ENCODE results near the gene VWA5B2. TPM values are rescaled to one million over a fixed set of nuclear protein-coding genes. Genes with fewer than 3 reads are reported as not detected.

The VWA5B2 gene
- total RNA-seq, 4 donors from 2014 or later, result 0.21 to 1.8 (median 0.22) TPM; not detected in 1

DNA sequence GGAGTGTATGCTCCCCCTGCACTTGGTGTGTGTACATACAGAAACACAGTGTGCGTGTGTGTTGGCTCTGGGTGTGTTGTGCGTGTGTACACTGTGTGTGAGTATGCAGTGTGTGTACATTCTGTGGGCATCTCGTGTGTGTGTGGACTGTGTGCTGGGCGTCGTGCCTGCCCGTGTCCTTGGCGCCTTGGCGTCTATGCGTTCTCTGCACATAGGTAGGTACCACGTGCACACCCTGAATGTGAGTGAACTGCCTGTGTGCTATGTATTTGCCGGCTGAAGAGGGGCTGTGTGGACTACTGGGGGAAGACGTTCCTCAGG lies 46.0 kb downstream of the VWA5B2 start:
- TF ChIP-seq, protein P1, sequence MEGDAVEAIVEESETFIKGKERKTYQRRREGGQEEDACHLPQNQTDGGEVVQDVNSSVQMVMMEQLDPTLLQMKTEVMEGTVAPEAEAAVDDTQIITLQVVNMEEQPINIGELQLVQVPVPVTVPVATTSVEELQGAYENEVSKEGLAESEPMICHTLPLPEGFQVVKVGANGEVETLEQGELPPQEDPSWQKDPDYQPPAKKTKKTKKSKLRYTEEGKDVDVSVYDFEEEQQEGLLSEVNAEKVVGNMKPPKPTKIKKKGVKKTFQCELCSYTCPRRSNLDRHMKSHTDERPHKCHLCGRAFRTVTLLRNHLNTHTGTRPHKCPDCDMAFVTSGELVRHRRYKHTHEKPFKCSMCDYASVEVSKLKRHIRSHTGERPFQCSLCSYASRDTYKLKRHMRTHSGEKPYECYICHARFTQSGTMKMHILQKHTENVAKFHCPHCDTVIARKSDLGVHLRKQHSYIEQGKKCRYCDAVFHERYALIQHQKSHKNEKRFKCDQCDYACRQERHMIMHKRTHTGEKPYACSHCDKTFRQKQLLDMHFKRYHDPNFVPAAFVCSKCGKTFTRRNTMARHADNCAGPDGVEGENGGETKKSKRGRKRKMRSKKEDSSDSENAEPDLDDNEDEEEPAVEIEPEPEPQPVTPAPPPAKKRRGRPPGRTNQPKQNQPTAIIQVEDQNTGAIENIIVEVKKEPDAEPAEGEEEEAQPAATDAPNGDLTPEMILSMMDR (IDR thresholded peaks at IDR 0.05), result no peak
- no peak for TF ChIP-seq EP300 (IDR thresholded peaks at IDR 0.05)
- TF ChIP-seq POLR2A (IDR thresholded peaks at IDR 0.05), result no peak
- Histone ChIP-seq H3K36me3 (no peaks in the 10 kb centered on the region), H3K9me3 (peaks cover 0 to 6% (median 0%) of the 10 kb centered on the region in 4 donors), H3K4me1 (peaks cover 0 to 4% (median 0%) of the 10 kb centered on the region in 4 donors), H3K27me3 (peaks cover 0 to 50% of the 10 kb centered on the region in 2 donors), H3K27ac (no peak overlapping the region), H3K4me3 (no peak overlapping the region)
- 67 to 69% methylated on average over 12 of the region's 12 CpGs for WGBS, 2 donors
- no peak for DNase-seq (ENCODE audit: low spot score in 2 of 2)

DNA sequence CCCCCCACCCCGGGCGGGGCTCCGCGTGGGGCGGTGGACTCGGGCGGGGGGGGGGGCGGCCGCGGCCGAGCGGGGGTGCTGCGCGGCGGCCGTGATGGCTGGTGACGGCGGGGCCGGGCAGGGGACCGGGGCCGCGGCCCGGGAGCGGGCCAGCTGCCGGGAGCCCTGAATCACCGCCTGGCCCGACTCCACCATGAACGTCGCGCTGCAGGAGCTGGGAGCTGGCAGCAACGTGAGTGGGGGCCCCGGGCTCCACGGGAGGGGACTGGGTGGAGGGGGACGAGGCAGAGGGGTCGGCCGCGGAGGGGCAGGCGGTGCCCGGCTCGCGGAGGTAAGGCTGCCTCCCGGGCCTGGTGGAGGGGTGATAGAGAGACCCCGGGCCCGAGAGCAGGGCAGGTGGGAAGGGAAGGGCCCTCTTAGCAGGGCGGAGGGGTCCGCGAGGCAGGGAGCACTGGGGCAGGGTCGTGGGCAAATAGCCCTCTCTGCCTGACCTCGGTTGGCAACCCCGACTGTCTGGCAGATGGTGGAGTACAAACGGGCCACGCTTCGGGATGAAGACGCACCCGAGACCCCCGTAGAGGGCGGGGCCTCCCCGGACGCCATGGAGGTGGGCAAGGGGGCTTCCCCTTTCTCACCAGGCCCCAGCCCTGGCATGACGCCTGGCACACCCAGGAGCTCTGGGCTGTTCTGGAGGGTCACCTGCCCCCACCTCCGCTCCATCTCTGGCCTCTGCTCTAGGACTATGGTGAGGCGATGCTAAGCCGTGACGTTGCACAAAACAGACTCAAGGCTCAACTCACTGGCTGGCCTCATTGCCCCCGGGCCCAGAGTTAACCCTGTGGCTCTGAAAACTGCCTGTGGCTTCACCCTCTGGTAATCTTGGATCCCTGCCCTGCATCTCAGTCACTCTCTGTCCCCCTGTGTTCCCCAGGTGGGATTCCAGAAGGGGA lies 46.9 kb downstream of the VWA5B2 start, which contains the start of gene ECE2:
ECE2 (plus strand) TSS at position 62 of the 950 bp plus-strand sequence; CDS start at position 194, 132 bp downstream.
- TF ChIP-seq, protein P1 (IDR thresholded peaks at IDR 0.05), result no peak
- peaks cover 0 to 6% (median 0%) of the 10 kb centered on the region in 4 donors for H3K9me3 ChIP-seq
- no peak for DNase-seq (ENCODE audit: low spot score in 2 of 2)
- H3K27ac ChIP-seq, result no peak within 1 kb of the TSS
- peaks cover 0 to 50% of the 10 kb centered on the region in 2 donors for H3K27me3 ChIP-seq
- WGBS, 2 donors, result 10 to 16% methylated on average over 29 to 32 of the region's 65 CpGs
- H3K36me3 ChIP-seq, result no peaks in the 10 kb centered on the region
- peaks cover 0 to 4% (median 0%) of the 10 kb centered on the region in 4 donors for H3K4me1 ChIP-seq
- H3K4me3 ChIP-seq, result no peak within 1 kb of the TSS

DNA sequence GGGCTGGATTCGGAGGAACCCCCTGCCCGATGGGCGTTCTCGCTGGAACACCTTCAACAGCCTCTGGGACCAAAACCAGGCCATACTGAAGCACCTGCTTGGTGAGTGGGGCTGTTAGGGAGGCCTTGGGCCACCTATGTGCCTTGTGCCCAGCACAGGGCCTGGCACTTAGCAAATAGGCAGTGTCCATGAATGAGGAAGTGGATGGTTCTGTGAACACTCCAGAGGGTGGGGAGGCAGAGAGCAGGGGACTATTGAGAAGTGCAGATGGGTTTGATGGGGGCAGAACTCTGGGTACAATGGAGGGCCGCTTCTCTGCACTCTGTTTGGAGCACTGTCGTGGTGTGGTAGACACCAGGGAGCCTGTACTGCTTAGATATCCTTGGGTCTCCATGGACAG lies 48.0 kb downstream of the VWA5B2 start:
- TF ChIP-seq POLR2A (IDR thresholded peaks at IDR 0.05) (no peak), EP300 (IDR thresholded peaks at IDR 0.05) (no peak)
- TF ChIP-seq, protein P1 (IDR thresholded peaks at IDR 0.05), result no peak
- no peaks in the 10 kb centered on the region for H3K9me3 ChIP-seq
- 90 to 92% methylated on average over 6 of the region's 6 CpGs for WGBS, 2 donors
- H3K36me3 ChIP-seq, result no peaks in the 10 kb centered on the region
- no peak overlapping the region for H3K27ac ChIP-seq
- no peak for DNase-seq (ENCODE audit: low spot score in 2 of 2)
- peaks cover 0 to 4% (median 0%) of the 10 kb centered on the region in 4 donors for H3K4me1 ChIP-seq
- peaks cover 0 to 50% of the 10 kb centered on the region in 2 donors for H3K27me3 ChIP-seq
- no peak overlapping the region for H3K4me3 ChIP-seq

DNA sequence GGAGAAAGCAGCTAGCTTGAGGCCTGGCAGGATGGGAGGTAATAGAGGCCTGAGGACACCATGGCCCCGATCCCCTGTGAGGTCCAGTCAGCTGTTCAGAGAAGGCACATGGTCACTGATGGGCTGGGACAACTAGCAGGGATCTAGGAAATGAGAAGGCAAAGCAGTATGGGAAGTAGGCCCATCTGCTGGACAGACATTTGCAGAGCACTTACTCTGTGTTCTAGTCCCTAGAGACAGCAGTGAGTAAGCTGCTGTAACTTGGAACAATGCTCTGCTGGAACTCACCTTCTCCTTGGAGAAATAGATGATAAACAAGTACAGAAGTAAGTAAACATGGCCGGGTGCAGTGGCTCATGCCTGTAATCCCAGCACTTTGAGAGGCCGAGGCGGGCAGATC lies 53.6 kb downstream of the VWA5B2 start:
- Histone ChIP-seq H3K4me1 (no peaks in the 10 kb centered on the region), H3K4me3 (no peak overlapping the region), H3K36me3 (no peaks in the 10 kb centered on the region), H3K9me3 (no peaks in the 10 kb centered on the region), H3K27ac (no peak overlapping the region), H3K27me3 (peaks cover 0 to 33% of the 10 kb centered on the region in 2 donors)
- WGBS, 2 donors, result 89 to 92% methylated on average over 4 of the region's 4 CpGs
- DNase-seq (ENCODE audit: low spot score in 2 of 2), result no peak
- TF ChIP-seq POLR2A (IDR thresholded peaks at IDR 0.05), result no peak
- TF ChIP-seq EP300 (IDR thresholded peaks at IDR 0.05), result no peak
- TF ChIP-seq, protein P1 (IDR thresholded peaks at IDR 0.05), result no peak

DNA sequence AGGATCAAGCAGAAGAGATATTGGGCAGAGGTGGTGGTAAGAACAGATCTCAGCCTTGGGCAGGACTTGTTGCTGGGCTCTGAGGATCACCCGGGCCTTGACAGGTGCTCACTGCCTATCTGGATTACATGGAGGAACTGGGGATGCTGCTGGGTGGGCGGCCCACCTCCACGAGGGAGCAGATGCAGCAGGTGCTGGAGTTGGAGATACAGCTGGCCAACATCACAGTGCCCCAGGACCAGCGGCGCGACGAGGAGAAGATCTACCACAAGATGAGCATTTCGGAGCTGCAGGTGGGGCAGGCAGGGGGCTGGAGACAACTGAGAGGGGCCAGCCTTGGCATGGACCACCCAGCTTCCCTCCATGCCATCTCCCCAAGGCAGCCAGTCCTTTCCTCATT lies 54.3 kb downstream of the VWA5B2 start:
- Histone ChIP-seq H3K4me1 (no peaks in the 10 kb centered on the region), H3K36me3 (no peaks in the 10 kb centered on the region), H3K27me3 (peaks cover 0 to 31% of the 10 kb centered on the region in 2 donors), H3K27ac (no peak overlapping the region), H3K9me3 (no peaks in the 10 kb centered on the region), H3K4me3 (no peak overlapping the region)
- 92 to 93% methylated on average over 7 to 8 of the region's 8 CpGs for WGBS, 2 donors
- TF ChIP-seq, protein P1 (IDR thresholded peaks at IDR 0.05), result no peak
- TF ChIP-seq EP300 (IDR thresholded peaks at IDR 0.05), result no peak
- DNase-seq (ENCODE audit: low spot score in 2 of 2), result no peak

Measured in tibial nerve (tissue), 4 donors.